Motor neuron (in vitro differentiated cells): Measurements from ENCODE around the gene SYNE1. TPM values are rescaled to one million over a fixed set of nuclear protein-coding genes. Genes with fewer than 3 reads are reported as not detected.
"Not testable (repeated sequence)": the region's sequence is repeated elsewhere in the genome, so short reads cannot be mapped to it uniquely, and the experiment has no call there.

ENCODE experiments used
- ATAC-seq, 8 experiments: fragments of 200-7000 bp; cut with Tn5 transposase; replicated peaks in 6 of 8; 2 replicates each; pipeline ENCODE4 v1.8.0; 2021; ENCODE audit warnings: mild to moderate bottlenecking in 8 of 8, moderate library complexity in 8 of 8
- H3K27ac ChIP-seq, 2 donors: fragments of 250-450 bp; sonication (Bioruptor Pico); 2 replicates each; pipeline ENCODE4 v1.9.0; 2021; ENCODE audit warnings: antibody characterized with exemption in 2 of 2, mild to moderate bottlenecking in 2 of 2, moderate library complexity in 1 of 2
- H3K4me1 ChIP-seq, 2 donors: fragments of 250-450 bp; sonication (Bioruptor Pico); replicated peaks in 1 of 2; 2 replicates each; pipeline ENCODE4 v1.6.1; 2021; ENCODE audit warnings: antibody characterized with exemption in 2 of 2, mild to moderate bottlenecking in 2 of 2, moderate library complexity in 1 of 2
- H3K4me3 ChIP-seq, 5 donors: fragments of 250-450 bp; sonication (Bioruptor Pico); 2 replicates each; pipeline ENCODE4 v1.9.0; 2021; ENCODE audit warnings: antibody characterized with exemption in 5 of 5, mild to moderate bottlenecking in 5 of 5, moderate library complexity in 4 of 5
- WGBS, 10 experiments: fragments of 450-650 bp; shearing (Covaris generic); methylation state at CpG; one replicate each; pipeline ENCODE4 v1.0.0; 2022; 5-methylcytosine and 5-hydroxymethylcytosine counted together
- in situ Hi-C, 9 experiments: fragments of 400-800 bp; cut with MboI; loops; one replicate each; pipeline ENCODE4 v1.15.0; 2021; ENCODE audit warnings: low sequenced_read_pairs in 9 of 9, low pct_unique_long_range_greater_than_20kb in 2 of 9; ENCODE audit not compliant: unreplicated experiment in 9 of 9
- total RNA-seq, 8 experiments: library from RNA; unstranded; fragments of 300-600 nt; gene quantifications; 2 replicates each; pipeline versions ENCODE4 v1.2.3 to v1.2.4, GENCODE V29; 2022

The SYNE1 gene
- total RNA-seq, 8 experiments from 2014 or later = 13.2 to 160 (median 45.7) TPM

DNA sequence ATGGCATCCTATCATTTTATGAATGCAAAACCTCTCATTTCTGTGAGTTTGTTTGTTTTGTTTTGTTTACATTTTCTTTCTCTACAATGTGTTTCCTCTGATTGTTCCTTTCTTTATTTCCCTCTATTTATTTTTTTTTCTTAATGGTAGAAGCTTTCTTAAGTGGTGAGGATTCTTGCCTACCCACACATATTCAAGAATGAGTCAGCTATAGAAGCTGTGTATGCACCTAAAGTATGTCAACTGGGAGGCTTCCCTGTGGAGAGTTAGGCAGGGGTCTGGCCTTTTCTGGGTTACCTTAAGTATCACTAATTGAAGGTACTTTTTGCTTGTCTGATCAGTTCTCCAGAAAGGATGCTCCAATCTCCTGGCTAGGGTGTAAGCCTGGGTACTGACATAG lies 475.7 kb downstream of the SYNE1 start:
- ATAC-seq = peak in 2 of 8 experiments; percentile 53 to 66
- no peak overlapping the region for H3K4me3 ChIP-seq
- H3K27ac ChIP-seq = no peak overlapping the region
- H3K4me1 ChIP-seq = no peaks in the 10 kb centered on the region
- in situ Hi-C loops = no loop called here

- in situ Hi-C loops = no loop called here
- H3K4me1 ChIP-seq = no peaks in the 10 kb centered on the region
- H3K4me3 ChIP-seq = no peak overlapping the region
- WGBS, 10 experiments = 94 to 100% (median 100%) methylated on average over 1 to 3 of the region's 3 CpGs
- ATAC-seq = no peak
- no peak overlapping the region for H3K27ac ChIP-seq
Measured at GRCh38 chr6:152160346-152160745, 476.8 kb downstream of the SYNE1 start.

GRCh38 chr6:152155792-152156191 lies 481.4 kb downstream of the SYNE1 start:
- in situ Hi-C loops = no loop called here
- Histone ChIP-seq H3K4me3 (no peak overlapping the region), H3K4me1 (peaks cover 0 to under 1% of the 10 kb centered on the region in 2 donors), H3K27ac (no peak overlapping the region)
- no peak for ATAC-seq
- WGBS, 10 experiments = 80 to 97% (median 92%) methylated on average over 1 to 8 of the region's 8 CpGs; no CpG with 5 or more reads in 2 of the 10 experiments

GRCh38 chr6:152154559-152155356 lies 482.4 kb downstream of the SYNE1 start:
- 50 to 97% (median 90%) methylated on average over 1 to 16 of the region's 17 CpGs for WGBS, 10 experiments
- no peak for ATAC-seq
- Histone ChIP-seq H3K4me3 (no peak overlapping the region), H3K4me1 (peaks cover 0 to 9% of the 10 kb centered on the region in 2 donors), H3K27ac (no peak overlapping the region)
- in situ Hi-C loops = no loop called here

- H3K4me1 ChIP-seq = peaks cover 0 to 15% of the 10 kb centered on the region in 2 donors
- 67 to 100% (median 93%) methylated on average over 2 to 13 of the region's 13 CpGs; no CpG with 5 or more reads in 1 of the 10 experiments for WGBS, 10 experiments
- no peak overlapping the region for H3K27ac ChIP-seq
- in situ Hi-C loops = no loop called here
- no peak for ATAC-seq
- H3K4me3 ChIP-seq = no peak overlapping the region
Measured at GRCh38 chr6:152151920-152152319, 485.2 kb downstream of the SYNE1 start.

- 73 to 100% (median 88%) methylated on average over 1 to 3 of the region's 3 CpGs; no CpG with 5 or more reads in 2 of the 10 experiments for WGBS, 10 experiments
- in situ Hi-C loops = no loop called here
- peaks cover 0 to 15% of the 10 kb centered on the region in 2 donors for H3K4me1 ChIP-seq
- peak in 4 of 8 experiments; percentile 11 to 84 (median 64) for ATAC-seq
- H3K27ac ChIP-seq = no peak overlapping the region
- H3K4me3 ChIP-seq = no peak overlapping the region
Measured at GRCh38 chr6:152150196-152150595, 487.0 kb downstream of the SYNE1 start.

GRCh38 chr6:152148412-152148811 lies 488.8 kb downstream of the SYNE1 start:
- Histone ChIP-seq H3K4me1 (peaks cover 0 to 15% of the 10 kb centered on the region in 2 donors), H3K4me3 (no peak overlapping the region), H3K27ac (no peak overlapping the region)
- WGBS, 10 experiments = 100% methylated on average over 1 of the region's 1 CpG; no CpG with 5 or more reads in 6 of the 10 experiments
- in situ Hi-C loops = loop anchor here in 1 of 9 experiments (25.0 kb wide), 1 partner anchor 114 kb away; no protein-coding TSS in a partner anchor
- no peak for ATAC-seq

DNA sequence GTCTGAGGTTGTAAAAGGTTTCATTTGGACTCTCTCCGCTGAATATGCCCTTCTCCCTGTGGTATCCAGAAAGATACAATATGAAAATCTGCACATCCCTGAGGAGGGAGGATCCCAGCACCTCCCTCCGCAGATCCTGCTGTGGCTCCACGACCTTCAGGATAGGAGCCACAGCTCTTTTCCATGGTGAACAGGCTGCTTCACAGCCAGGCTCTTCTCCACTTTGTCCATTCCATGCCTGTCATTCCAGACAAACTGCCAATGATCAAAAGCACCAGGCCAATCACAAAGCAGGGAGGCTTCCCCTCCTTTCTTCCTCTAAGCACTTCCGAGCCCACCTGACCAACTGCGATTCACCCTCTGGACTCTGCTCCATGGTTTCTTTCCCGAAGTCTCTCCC lies 489.9 kb downstream of the SYNE1 start:
- Histone ChIP-seq H3K27ac (no peak overlapping the region), H3K4me3 (no peak overlapping the region), H3K4me1 (peaks cover 0 to 15% of the 10 kb centered on the region in 2 donors)
- 40 to 100% (median 92%) methylated on average over 1 to 6 of the region's 6 CpGs; no CpG with 5 or more reads in 2 of the 10 experiments for WGBS, 10 experiments
- in situ Hi-C loops = loop anchor here in 1 of 9 experiments (25.0 kb wide), 1 partner anchor 115 kb away; no protein-coding TSS in a partner anchor
- ATAC-seq = no peak

DNA sequence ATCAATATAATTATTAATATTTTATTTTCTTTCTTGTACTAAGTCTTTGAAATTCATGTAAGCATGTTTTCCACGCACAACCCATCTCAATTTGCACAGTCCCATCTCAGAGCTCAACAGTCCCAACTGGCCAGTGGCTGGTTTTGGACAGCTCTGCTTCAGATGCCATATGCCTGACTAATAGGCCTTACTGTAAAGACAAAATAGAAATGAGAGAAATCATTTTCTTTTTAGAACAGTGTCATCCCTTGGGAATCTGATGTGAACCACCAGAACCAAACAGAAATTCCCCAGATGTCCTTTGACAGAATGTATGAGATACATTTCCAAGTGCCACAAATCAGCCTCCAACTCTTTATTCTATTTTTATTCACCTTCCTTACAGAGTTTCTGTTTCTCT lies 490.8 kb downstream of the SYNE1 start:
- in situ Hi-C loops = loop anchor here in 1 of 9 experiments (25.0 kb wide), 1 partner anchor 116 kb away; no protein-coding TSS in a partner anchor
- 20 to 100% (median 83%) methylated on average over 1 of the region's 1 CpG; no CpG with 5 or more reads in 2 of the 10 experiments for WGBS, 10 experiments
- H3K27ac ChIP-seq = no peak overlapping the region
- peak in 2 of 8 experiments; percentile 24 to 47 for ATAC-seq
- H3K4me1 ChIP-seq = peaks cover 0 to 15% of the 10 kb centered on the region in 2 donors
- H3K4me3 ChIP-seq = no peak overlapping the region

DNA sequence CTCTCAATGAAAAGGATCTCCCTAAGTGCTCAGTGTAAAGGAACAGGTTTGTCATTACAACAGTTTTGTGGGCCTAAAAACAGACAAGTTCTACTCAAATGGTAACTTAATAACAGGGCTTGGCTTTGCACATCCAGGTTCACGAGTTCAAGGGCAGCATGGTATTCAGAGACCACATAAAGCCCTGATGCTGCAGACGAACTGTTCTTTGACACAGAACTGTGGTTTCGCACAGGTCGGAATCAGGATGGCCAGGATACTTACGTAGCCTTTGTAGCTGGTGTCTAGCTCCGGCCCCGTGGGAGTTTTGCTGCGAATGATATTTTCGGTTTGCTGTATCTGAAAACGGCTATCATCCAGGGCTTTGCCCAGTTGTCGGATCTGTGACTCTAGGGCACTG lies 493.8 kb downstream of the SYNE1 start:
- no peak for ATAC-seq
- WGBS, 10 experiments = 77 to 98% (median 89%) methylated on average over 1 to 11 of the region's 11 CpGs; no CpG with 5 or more reads in 2 of the 10 experiments
- in situ Hi-C loops = loop anchor here in 1 of 9 experiments (25.0 kb wide), 1 partner anchor 119 kb away; no protein-coding TSS in a partner anchor
- Histone ChIP-seq H3K4me1 (no peaks in the 10 kb centered on the region), H3K4me3 (no peak overlapping the region), H3K27ac (no peak overlapping the region)

DNA sequence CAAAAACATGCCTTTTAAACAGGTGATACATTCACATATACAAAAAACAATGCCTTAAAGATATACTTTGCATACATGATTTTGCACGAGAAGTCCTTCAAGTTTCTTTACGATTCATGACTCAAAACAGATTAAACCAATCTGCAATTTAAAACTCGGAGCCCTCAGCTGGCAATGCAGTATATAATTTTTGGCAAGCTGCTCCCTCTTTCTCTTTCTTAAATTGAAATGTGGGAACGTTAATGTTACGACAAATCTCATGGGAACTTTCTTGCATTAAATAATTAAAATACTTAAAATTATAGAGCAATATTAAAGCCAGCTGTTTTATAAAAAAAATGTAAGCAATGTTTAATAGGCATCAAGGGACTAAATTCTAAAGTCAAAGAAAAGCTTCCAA lies 495.1 kb downstream of the SYNE1 start:
- Histone ChIP-seq H3K4me1 (no peaks in the 10 kb centered on the region), H3K27ac (no peak overlapping the region), H3K4me3 (no peak overlapping the region)
- in situ Hi-C loops = loop anchor here in 1 of 9 experiments (25.0 kb wide), 1 partner anchor 120 kb away; no protein-coding TSS in a partner anchor
- WGBS, 10 experiments = 0 to 97% (median 50%) methylated on average over 1 to 5 of the region's 5 CpGs
- ATAC-seq = peak in 1 of 8 experiments; percentile 55

DNA sequence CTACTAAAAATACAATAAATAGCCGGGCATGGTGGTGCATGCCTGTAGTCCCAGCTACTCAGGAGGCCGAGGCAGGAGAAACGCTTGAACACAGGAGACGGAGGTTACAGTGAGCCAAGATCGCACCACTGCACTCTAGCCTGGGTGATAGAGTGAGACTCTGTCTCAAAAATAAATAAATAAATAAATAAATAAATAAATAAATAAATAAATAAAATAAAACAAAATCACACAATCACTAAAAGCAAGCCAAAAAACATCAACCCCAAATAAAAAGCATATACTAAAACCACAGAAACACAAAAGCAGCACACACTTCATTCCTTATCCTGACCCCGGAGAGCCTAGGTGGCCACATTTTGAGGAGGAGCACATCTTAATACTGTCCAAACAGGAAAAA lies 498.8 kb downstream of the SYNE1 start:
- not testable (repeated sequence) for H3K4me1 ChIP-seq, ATAC-seq, H3K27ac ChIP-seq, H3K4me3 ChIP-seq
- in situ Hi-C loops = loop anchor here in 1 of 9 experiments (25.0 kb wide), 1 partner anchor 124 kb away; no protein-coding TSS in a partner anchor
- 95 to 100% (median 100%) methylated on average over 1 to 6 of the region's 6 CpGs; no CpG with 5 or more reads in 2 of the 10 experiments for WGBS, 10 experiments

GRCh38 chr6:152136449-152136825 lies 500.7 kb downstream of the SYNE1 start:
- ATAC-seq = peak in 1 of 8 experiments; percentile 26
- in situ Hi-C loops = loop anchor here in 1 of 9 experiments (25.0 kb wide), 1 partner anchor 126 kb away; no protein-coding TSS in a partner anchor
- H3K27ac ChIP-seq = no peak overlapping the region
- no peaks in the 10 kb centered on the region for H3K4me1 ChIP-seq
- WGBS, 10 experiments = 80 to 100% (median 92%) methylated on average over 1 to 8 of the region's 8 CpGs; no CpG with 5 or more reads in 1 of the 10 experiments
- no peak overlapping the region for H3K4me3 ChIP-seq
